ENCODE data around the gene RAB35.

GRCh38 chr12:120102189-120103043, 14.1 kb downstream of the RAB35 start:
- TF ChIP-seq EP300 (IDR thresholded peaks at IDR 0.05) = no peak
- no peak for TF ChIP-seq CTCF (IDR thresholded peaks at IDR 0.05)

All from ovary (tissue), 3 donors.